ENCODE data around the gene XRCC6.

DNA sequence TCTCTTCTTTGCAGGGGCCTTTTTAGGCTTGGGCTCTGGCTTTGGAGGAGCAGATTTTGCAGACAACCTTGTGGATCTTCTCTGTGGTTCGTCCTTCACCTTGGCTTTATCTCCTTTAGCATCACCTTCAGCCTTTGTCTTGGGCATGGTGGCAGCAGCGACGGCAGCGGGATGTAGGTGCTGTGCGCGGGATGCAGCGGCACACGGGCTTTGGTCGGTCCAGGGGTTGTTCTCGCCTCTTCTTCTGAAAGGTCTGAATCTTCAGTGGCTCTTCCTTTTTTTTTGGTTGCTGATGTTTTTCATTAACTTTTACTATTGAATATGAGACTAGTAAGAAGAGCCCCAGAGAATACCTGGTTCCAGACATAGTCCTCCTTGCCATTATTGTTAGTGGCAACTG lies 88.2 kb downstream of the XRCC6 start:
- TF ChIP-seq, protein P1, sequence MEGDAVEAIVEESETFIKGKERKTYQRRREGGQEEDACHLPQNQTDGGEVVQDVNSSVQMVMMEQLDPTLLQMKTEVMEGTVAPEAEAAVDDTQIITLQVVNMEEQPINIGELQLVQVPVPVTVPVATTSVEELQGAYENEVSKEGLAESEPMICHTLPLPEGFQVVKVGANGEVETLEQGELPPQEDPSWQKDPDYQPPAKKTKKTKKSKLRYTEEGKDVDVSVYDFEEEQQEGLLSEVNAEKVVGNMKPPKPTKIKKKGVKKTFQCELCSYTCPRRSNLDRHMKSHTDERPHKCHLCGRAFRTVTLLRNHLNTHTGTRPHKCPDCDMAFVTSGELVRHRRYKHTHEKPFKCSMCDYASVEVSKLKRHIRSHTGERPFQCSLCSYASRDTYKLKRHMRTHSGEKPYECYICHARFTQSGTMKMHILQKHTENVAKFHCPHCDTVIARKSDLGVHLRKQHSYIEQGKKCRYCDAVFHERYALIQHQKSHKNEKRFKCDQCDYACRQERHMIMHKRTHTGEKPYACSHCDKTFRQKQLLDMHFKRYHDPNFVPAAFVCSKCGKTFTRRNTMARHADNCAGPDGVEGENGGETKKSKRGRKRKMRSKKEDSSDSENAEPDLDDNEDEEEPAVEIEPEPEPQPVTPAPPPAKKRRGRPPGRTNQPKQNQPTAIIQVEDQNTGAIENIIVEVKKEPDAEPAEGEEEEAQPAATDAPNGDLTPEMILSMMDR (IDR thresholded peaks at IDR 0.05): no peak
- no peak for TF ChIP-seq POLR2A (IDR thresholded peaks at IDR 0.05)

All from adrenal gland (tissue), 5 donors.